GM11168 (cell line): Measurements from ENCODE around the gene SUN5.

ENCODE experiments used
- in situ Hi-C: fragments of 300-500 bp; cut with MboI; formaldehyde crosslinking; loops from one replicate; pipeline ENCODE4 v1.12.0; 2022; ENCODE audit warnings: low sequenced_read_pairs; ENCODE audit not compliant: unreplicated experiment

SUN5 gene

GRCh38 chr20:33015700-33016580 lies 11.7 kb upstream of the SUN5 start:
- in situ Hi-C loops: no loop called here

- in situ Hi-C loops: no loop called here
Measured at GRCh38 chr20:33015114-33015484, 10.9 kb upstream of the SUN5 start.

- in situ Hi-C loops: no loop called here
Measured at GRCh38 chr20:33014336-33015113, 10.3 kb upstream of the SUN5 start.

GRCh38 chr20:33013701-33014326 lies 9.6 kb upstream of the SUN5 start:
- in situ Hi-C loops: no loop called here

GRCh38 chr20:33012327-33013189 lies 8.3 kb upstream of the SUN5 start:
- in situ Hi-C loops: no loop called here

GRCh38 chr20:33010674-33011449 lies 6.6 kb upstream of the SUN5 start:
- in situ Hi-C loops: no loop called here

- in situ Hi-C loops: no loop called here
Measured at GRCh38 chr20:33010133-33010504, 5.9 kb upstream of the SUN5 start.

- in situ Hi-C loops: no loop called here
Measured at GRCh38 chr20:33009214-33010132, 5.2 kb upstream of the SUN5 start.

GRCh38 chr20:33008336-33009213 lies 4.3 kb upstream of the SUN5 start:
- in situ Hi-C loops: no loop called here

- in situ Hi-C loops: no loop called here
Measured at GRCh38 chr20:33007376-33008335, 3.4 kb upstream of the SUN5 start, which contains the start of gene BPIFB2. Gene BPIFB2 (plus strand): TSS chr20:33007704. CDS start chr20:33008575, 871 bp downstream.

GRCh38 chr20:33006776-33007375 lies 2.6 kb upstream of the SUN5 start:
- in situ Hi-C loops: no loop called here

- in situ Hi-C loops: no loop called here
Measured at GRCh38 chr20:33005908-33006775, 1.9 kb upstream of the SUN5 start.

GRCh38 chr20:33005132-33005566 lies 916 bp upstream of the SUN5 start:
- in situ Hi-C loops: no loop called here

- in situ Hi-C loops: no loop called here
Measured at GRCh38 chr20:33002087-33002808, 2.0 kb downstream of the SUN5 start.
